HepG2 (cell line): Measurements from ENCODE around the gene PSAP. TPM values are rescaled to one million over a fixed set of nuclear protein-coding genes. Genes with fewer than 3 reads are reported as not detected.

Experiments used
- CEBPZ ChIP-seq: IDR thresholded peaks from 2 replicates; pipeline ENCODE4 v1.6.1; 2012; ENCODE audit warnings: low read length, improper control_type of control experiment
- KDM5A ChIP-seq: fragments of 200-600 bp; sonication (generic); IDR thresholded peaks from 2 replicates; pipeline ENCODE4 v1.7.0; 2018; ENCODE audit warnings: antibody characterized with exemption, mild to moderate bottlenecking, low read length, borderline replicate concordance
- MEF2D ChIP-seq: sonication (generic); formaldehyde crosslinking; IDR thresholded peaks from 2 replicates; pipeline ENCODE4 v1.5.1; 2020; ENCODE audit warnings: mild to moderate bottlenecking, missing genetic modification reagents
- POLR2A ChIP-seq, 2 experiments: IDR thresholded peaks; 2 replicates each; pipeline ENCODE4 v1.6.1; 2011; ENCODE audit warnings: low read depth in 2 of 2, low read length in 2 of 2, mild to moderate bottlenecking in 1 of 2, moderate library complexity in 1 of 2; ENCODE audit not compliant: insufficient read depth in 1 of 2
- PRMT3 ChIP-seq: sonication (generic); formaldehyde crosslinking; IDR thresholded peaks from 2 replicates; pipeline ENCODE4 v1.8.1; 2022; ENCODE audit warnings: low read depth, mild to moderate bottlenecking, moderate library complexity, missing genetic modification reagents, borderline replicate concordance
- SRSF9 ChIP-seq: fragments of 200-400 bp; formaldehyde crosslinking; IDR thresholded peaks from 2 replicates; pipeline ENCODE4 v1.6.1; 2018; ENCODE audit warnings: borderline replicate concordance, mild to moderate bottlenecking, low read depth, low read length; ENCODE audit not compliant: insufficient read depth, poor library complexity, severe bottlenecking
- STAT5B ChIP-seq: sonication (generic); formaldehyde crosslinking; IDR thresholded peaks from 2 replicates; pipeline ENCODE4 v1.4.0; 2020; ENCODE audit warnings: missing genetic modification reagents
- TAF15 ChIP-seq: fragments of 200-400 bp; formaldehyde crosslinking; IDR thresholded peaks from one replicate; pipeline ENCODE4 v1.6.1; 2018; ENCODE audit warnings: mild to moderate bottlenecking, low read depth, low read length; ENCODE audit not compliant: poor library complexity, severe bottlenecking
- TP53 ChIP-seq: sonication (generic); formaldehyde crosslinking; conservative IDR thresholded peaks from 2 replicates; pipeline ENCODE4 v1.4.0; 2020; ENCODE audit warnings: missing genetic modification reagents
- ZNF562 ChIP-seq: sonication (generic); formaldehyde crosslinking; IDR thresholded peaks from 2 replicates; pipeline ENCODE4 v1.8.0; 2022; ENCODE audit warnings: missing genetic modification reagents, borderline replicate concordance
- ZNF749 ChIP-seq: sonication (generic); formaldehyde crosslinking; IDR thresholded peaks from 2 replicates; pipeline ENCODE4 v1.8.0; 2022; ENCODE audit warnings: mild to moderate bottlenecking, missing genetic modification reagents, moderate library complexity, borderline replicate concordance
- polyA plus RNA-seq, 8 experiments: library from polyadenylated mRNA; depleted of rRNA in 3 of 8; stranded (reverse) in 7 of 8; unstranded in 1 of 8; fragments of >200 nt; fragmentation: Illumina TruSeq in 4 of 8; extraction: Trizol in 4 of 8; gene quantifications; 2 replicates each; pipeline versions ENCODE4 v1.2.1 to v1.2.3, GENCODE V29; 2011 to 2016; ENCODE audit warnings: low read depth in 4 of 8, missing spikeins in 1 of 8, mixed read lengths in 1 of 8; ENCODE audit not compliant: insufficient read depth in 1 of 8
- total RNA-seq, 5 experiments: library from RNA; depleted of rRNA; stranded (reverse); fragments of >200 nt; fragmentation: Illumina TruSeq; extraction: Trizol; gene quantifications; 2 replicates each; pipeline ENCODE4 v1.2.3, GENCODE V29; 2016; ENCODE audit warnings: low read depth in 1 of 5
- TF ChIP-seq, protein P1 (sequence below): IDR thresholded peaks from 2 replicates; pipeline ENCODE4 v1.6.1; 2018; ENCODE audit warnings: missing genetic modification reagents, mild to moderate bottlenecking, missing compliant biosample characterization
- TF ChIP-seq, protein P2 (sequence below): sonication (generic); formaldehyde crosslinking; IDR thresholded peaks from 2 replicates; pipeline ENCODE4 v1.5.1; 2020; ENCODE audit warnings: missing genetic modification reagents, mild to moderate bottlenecking, borderline replicate concordance
- TF ChIP-seq, protein P3 (sequence below): sonication (generic); formaldehyde crosslinking; conservative IDR thresholded peaks from 2 replicates; pipeline ENCODE4 v1.5.0; 2020; ENCODE audit warnings: missing genetic modification reagents

The PSAP gene
- total and polyA plus RNA-seq, 2 of the 13 experiments (the other 11 are each of a cell fraction or from before 2014, with no cell fraction given) = 323 to 643 TPM

GRCh38 chr10:71850743-71851464, at the start of gene PSAP (continued):
- TF ChIP-seq, protein P1, sequence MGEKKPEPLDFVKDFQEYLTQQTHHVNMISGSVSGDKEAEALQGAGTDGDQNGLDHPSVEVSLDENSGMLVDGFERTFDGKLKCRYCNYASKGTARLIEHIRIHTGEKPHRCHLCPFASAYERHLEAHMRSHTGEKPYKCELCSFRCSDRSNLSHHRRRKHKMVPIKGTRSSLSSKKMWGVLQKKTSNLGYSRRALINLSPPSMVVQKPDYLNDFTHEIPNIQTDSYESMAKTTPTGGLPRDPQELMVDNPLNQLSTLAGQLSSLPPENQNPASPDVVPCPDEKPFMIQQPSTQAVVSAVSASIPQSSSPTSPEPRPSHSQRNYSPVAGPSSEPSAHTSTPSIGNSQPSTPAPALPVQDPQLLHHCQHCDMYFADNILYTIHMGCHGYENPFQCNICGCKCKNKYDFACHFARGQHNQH (CRISPR knock-in tag) = peak; percentile 68
- TF ChIP-seq PRMT3 (CRISPR knock-in tag) = no peak
- TF ChIP-seq POLR2A (IDR thresholded peaks at IDR 0.05; ENCODE audit: insufficient read depth in 1 of 2, low read depth in 2 of 2, low read length in 2 of 2) = peak; percentile 98 to 99
- TF ChIP-seq ZNF562 = no peak
- TF ChIP-seq, protein P2, sequence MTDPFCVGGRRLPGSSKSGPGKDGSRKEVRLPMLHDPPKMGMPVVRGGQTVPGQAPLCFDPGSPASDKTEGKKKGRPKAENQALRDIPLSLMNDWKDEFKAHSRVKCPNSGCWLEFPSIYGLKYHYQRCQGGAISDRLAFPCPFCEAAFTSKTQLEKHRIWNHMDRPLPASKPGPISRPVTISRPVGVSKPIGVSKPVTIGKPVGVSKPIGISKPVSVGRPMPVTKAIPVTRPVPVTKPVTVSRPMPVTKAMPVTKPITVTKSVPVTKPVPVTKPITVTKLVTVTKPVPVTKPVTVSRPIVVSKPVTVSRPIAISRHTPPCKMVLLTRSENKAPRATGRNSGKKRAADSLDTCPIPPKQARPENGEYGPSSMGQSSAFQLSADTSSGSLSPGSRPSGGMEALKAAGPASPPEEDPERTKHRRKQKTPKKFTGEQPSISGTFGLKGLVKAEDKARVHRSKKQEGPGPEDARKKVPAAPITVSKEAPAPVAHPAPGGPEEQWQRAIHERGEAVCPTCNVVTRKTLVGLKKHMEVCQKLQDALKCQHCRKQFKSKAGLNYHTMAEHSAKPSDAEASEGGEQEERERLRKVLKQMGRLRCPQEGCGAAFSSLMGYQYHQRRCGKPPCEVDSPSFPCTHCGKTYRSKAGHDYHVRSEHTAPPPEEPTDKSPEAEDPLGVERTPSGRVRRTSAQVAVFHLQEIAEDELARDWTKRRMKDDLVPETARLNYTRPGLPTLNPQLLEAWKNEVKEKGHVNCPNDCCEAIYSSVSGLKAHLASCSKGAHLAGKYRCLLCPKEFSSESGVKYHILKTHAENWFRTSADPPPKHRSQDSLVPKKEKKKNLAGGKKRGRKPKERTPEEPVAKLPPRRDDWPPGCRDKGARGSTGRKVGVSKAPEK = 0 out of 2 replicates have a peak, but pooled peaks have one; percentile 58
- TF ChIP-seq TP53 (CRISPR knock-in tag) = no peak; the same call in 1 of the 2 replicates
- TF ChIP-seq KDM5A = peak; percentile 58; the same call in 1 of the 2 replicates
- TF ChIP-seq CEBPZ = no peak
- no peak for TF ChIP-seq STAT5B (CRISPR knock-in tag)
- 0 out of 2 replicates have a peak, but pooled peaks have one; percentile 49 for TF ChIP-seq ZNF749 (CRISPR knock-in tag)
- TF ChIP-seq, protein P3, sequence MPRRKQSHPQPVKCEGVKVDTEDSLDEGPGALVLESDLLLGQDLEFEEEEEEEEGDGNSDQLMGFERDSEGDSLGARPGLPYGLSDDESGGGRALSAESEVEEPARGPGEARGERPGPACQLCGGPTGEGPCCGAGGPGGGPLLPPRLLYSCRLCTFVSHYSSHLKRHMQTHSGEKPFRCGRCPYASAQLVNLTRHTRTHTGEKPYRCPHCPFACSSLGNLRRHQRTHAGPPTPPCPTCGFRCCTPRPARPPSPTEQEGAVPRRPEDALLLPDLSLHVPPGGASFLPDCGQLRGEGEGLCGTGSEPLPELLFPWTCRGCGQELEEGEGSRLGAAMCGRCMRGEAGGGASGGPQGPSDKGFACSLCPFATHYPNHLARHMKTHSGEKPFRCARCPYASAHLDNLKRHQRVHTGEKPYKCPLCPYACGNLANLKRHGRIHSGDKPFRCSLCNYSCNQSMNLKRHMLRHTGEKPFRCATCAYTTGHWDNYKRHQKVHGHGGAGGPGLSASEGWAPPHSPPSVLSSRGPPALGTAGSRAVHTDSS = 0 out of 2 replicates have a peak, but pooled peaks have one; percentile 51
- no peak for TF ChIP-seq TAF15
- no peak for TF ChIP-seq SRSF9
- TF ChIP-seq MEF2D (CRISPR knock-in tag) = 0 out of 2 replicates have a peak, but pooled peaks have one; percentile 58
